Breast epithelium (tissue), 4 donors: ENCODE measurements around the gene CFAP100. TPM values are rescaled to one million over a fixed set of nuclear protein-coding genes. Genes with fewer than 3 reads are reported as not detected.
A peak's percentile ranks its signal among the peaks of the same experiment; 100 is the strongest.

Experiments used
- DNase-seq, 2 donors: peaks; one replicate each; pipeline ENCODE4 v3.0.0-alpha.2; 2019; ENCODE audit warnings: low spot score in 2 of 2
- H3K27ac ChIP-seq, 2 donors: fragments of 200-600 bp; sonication (generic) in 1 of 2; one replicate each; pipeline ENCODE4 v1.5.1; 2016 to 2019; ENCODE audit warnings: mild to moderate bottlenecking in 1 of 2
- H3K27me3 ChIP-seq, 2 donors: fragments of 200-600 bp; sonication (generic) in 1 of 2; one replicate each; pipeline versions ENCODE4 v1.5.1 to v1.6.0; 2017 to 2019; ENCODE audit warnings: control low read depth in 1 of 2, mild to moderate bottlenecking in 1 of 2
- H3K36me3 ChIP-seq: fragments of 200-600 bp; one replicate; pipeline ENCODE4 v1.5.1; 2019
- H3K4me1 ChIP-seq, 2 donors: fragments of 200-600 bp; sonication (generic); one replicate each; pipeline ENCODE4 v1.5.1; 2016 to 2019; ENCODE audit warnings: control low read depth in 1 of 2
- H3K4me3 ChIP-seq, 3 donors: fragments of 200-600 bp; sonication (generic); 1 replicate in 2 of 3; 2 replicates in 1 of 3; pipeline ENCODE4 v1.5.1; 2016 to 2019; ENCODE audit warnings: mild to moderate bottlenecking in 3 of 3, moderate library complexity in 2 of 3
- H3K9me3 ChIP-seq, 2 donors: fragments of 200-600 bp; sonication (generic) in 1 of 2; one replicate each; pipeline ENCODE4 v1.5.1; 2016 to 2019; ENCODE audit warnings: control low read depth in 1 of 2
- POLR2A ChIP-seq: fragments of 450-650 bp; IDR thresholded peaks from one replicate; pipeline ENCODE4 v1.6.1; 2016; ENCODE audit warnings: antibody characterized with exemption, mild to moderate bottlenecking, moderate library complexity
- POLR2AphosphoS5 ChIP-seq, 3 donors: sonication (generic); formaldehyde crosslinking; IDR thresholded peaks; one replicate each; pipeline ENCODE4 v1.6.1; 2017; ENCODE audit warnings: antibody characterized with exemption in 3 of 3
- intact Hi-C: fragments of 100-400 bp; cut with DNase I; formaldehyde crosslinking; loops from one replicate; pipeline ENCODE4 v1.15.1; 2023; ENCODE audit warnings: low total_unique reads
- total RNA-seq, 3 donors: library from RNA; depleted of rRNA; stranded (reverse); fragments of >200 nt; gene quantifications; one replicate each; pipeline ENCODE4 v1.1.0, GENCODE V29; 2016
- TF ChIP-seq, protein P1 (sequence below), 3 donors: fragments of 450-650 bp; IDR thresholded peaks; one replicate each; pipeline ENCODE4 v1.5.1; 2016 to 2017; ENCODE audit warnings: antibody characterized with exemption in 3 of 3, mild to moderate bottlenecking in 3 of 3, moderate library complexity in 3 of 3

The CFAP100 gene
- total RNA-seq, 3 donors from 2014 or later, result not detected

GRCh38 chr3:126432361-126433104 is 37.8 kb downstream of the CFAP100 start:
- TF ChIP-seq POLR2AphosphoS5 (IDR thresholded peaks at IDR 0.05), result no peak
- TF ChIP-seq POLR2A, result no peak
- TF ChIP-seq, protein P1, sequence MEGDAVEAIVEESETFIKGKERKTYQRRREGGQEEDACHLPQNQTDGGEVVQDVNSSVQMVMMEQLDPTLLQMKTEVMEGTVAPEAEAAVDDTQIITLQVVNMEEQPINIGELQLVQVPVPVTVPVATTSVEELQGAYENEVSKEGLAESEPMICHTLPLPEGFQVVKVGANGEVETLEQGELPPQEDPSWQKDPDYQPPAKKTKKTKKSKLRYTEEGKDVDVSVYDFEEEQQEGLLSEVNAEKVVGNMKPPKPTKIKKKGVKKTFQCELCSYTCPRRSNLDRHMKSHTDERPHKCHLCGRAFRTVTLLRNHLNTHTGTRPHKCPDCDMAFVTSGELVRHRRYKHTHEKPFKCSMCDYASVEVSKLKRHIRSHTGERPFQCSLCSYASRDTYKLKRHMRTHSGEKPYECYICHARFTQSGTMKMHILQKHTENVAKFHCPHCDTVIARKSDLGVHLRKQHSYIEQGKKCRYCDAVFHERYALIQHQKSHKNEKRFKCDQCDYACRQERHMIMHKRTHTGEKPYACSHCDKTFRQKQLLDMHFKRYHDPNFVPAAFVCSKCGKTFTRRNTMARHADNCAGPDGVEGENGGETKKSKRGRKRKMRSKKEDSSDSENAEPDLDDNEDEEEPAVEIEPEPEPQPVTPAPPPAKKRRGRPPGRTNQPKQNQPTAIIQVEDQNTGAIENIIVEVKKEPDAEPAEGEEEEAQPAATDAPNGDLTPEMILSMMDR (IDR thresholded peaks at IDR 0.05), result no peak
- Histone ChIP-seq H3K9me3 (peaks cover 9 to 18% of the 10 kb centered on the region in 2 donors), H3K36me3 (no peaks in the 10 kb centered on the region)

DNA sequence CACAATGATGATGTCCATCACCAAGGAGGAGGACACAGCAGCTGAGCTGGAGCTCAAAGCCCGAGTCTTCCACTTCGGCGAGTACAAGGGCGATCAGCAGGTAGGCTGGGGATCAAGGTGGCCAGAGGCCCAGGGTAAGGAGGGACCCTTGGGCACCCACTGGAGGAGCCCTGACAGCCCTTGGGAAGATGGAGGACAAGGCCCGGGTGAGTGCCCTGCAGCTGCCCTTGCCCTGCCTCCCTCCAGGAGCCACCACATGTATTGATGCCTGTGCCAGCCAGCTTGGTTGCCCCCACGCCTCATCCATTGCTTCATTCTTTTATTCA is 38.4 kb downstream of the CFAP100 start:
- Histone ChIP-seq H3K4me3 (no peak overlapping the region), H3K4me1 (no peaks in the 10 kb centered on the region), H3K9me3 (peaks cover 9 to 13% of the 10 kb centered on the region in 2 donors), H3K27ac (no peak overlapping the region), H3K36me3 (no peaks in the 10 kb centered on the region), H3K27me3 (no peaks in the 10 kb centered on the region)
- DNase-seq, result no peak
- TF ChIP-seq POLR2AphosphoS5 (IDR thresholded peaks at IDR 0.05) (no peak), POLR2A (no peak)
- intact Hi-C loops, result no loop called here

More at GRCh38 chr3:126432361-126433104, 37.8 kb downstream of the CFAP100 start:
- DNase-seq, result no peak
- H3K27ac ChIP-seq, result no peak overlapping the region
- H3K4me3 ChIP-seq, result no peak overlapping the region
- no peaks in the 10 kb centered on the region for H3K4me1 ChIP-seq
- no peaks in the 10 kb centered on the region for H3K27me3 ChIP-seq
- intact Hi-C loops, result no loop called here

- H3K36me3 ChIP-seq, result no peaks in the 10 kb centered on the region
- H3K4me1 ChIP-seq, result no peaks in the 10 kb centered on the region
- DNase-seq, result peak; percentile 22 to 45
- TF ChIP-seq POLR2AphosphoS5 (IDR thresholded peaks at IDR 0.05) (no peak), POLR2A (no peak)
- TF ChIP-seq, protein P1 (IDR thresholded peaks at IDR 0.05), result no peak
- intact Hi-C loops, result no loop called here
- H3K4me3 ChIP-seq, result no peak overlapping the region
- no peak overlapping the region for H3K27ac ChIP-seq
- no peaks in the 10 kb centered on the region for H3K27me3 ChIP-seq
- peaks cover 9 to 11% of the 10 kb centered on the region in 2 donors for H3K9me3 ChIP-seq
These were observed 39.0 kb downstream of the CFAP100 start for GRCh38 chr3:126433496-126434263.

- intact Hi-C loops, result no loop called here
- TF ChIP-seq POLR2AphosphoS5 (IDR thresholded peaks at IDR 0.05) (no peak), POLR2A (no peak)
- TF ChIP-seq, protein P1 (IDR thresholded peaks at IDR 0.05), result no peak
- H3K4me1 ChIP-seq, result no peaks in the 10 kb centered on the region
- no peaks in the 10 kb centered on the region for H3K36me3 ChIP-seq
- no peak overlapping the region for H3K27ac ChIP-seq
- no peaks in the 10 kb centered on the region for H3K27me3 ChIP-seq
- DNase-seq, result no peak
- H3K4me3 ChIP-seq, result no peak overlapping the region
- peaks cover 9 to 11% of the 10 kb centered on the region in 2 donors for H3K9me3 ChIP-seq
These were observed 39.5 kb downstream of the CFAP100 start for GRCh38 chr3:126434264-126434590.

DNA sequence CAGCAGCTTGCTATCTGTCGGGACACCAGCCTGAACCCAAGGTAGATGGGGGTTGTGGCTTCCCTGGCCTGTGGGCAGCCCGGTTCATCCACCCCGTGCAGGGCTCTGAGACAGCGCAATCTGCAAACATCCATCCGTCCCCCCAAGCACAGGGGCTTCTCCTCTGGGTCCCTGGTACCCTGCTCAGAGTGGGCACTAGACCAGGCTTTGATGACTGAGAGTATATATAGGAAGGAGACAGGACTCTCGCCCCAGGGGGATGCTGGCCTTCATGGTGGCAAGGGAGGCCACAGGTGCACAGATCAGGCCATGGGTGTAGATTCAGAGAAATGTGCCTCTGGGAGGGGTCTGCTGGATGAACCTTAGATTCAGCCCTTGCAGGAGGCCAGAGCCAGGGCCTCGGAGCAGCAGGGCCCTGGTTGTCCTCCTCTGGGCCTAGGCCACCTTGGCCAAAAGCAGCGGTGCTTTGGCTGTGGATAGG is 40.3 kb downstream of the CFAP100 start:
- H3K27ac ChIP-seq, result no peak overlapping the region
- H3K4me1 ChIP-seq, result no peaks in the 10 kb centered on the region
- DNase-seq, result no peak
- TF ChIP-seq POLR2AphosphoS5 (IDR thresholded peaks at IDR 0.05) (no peak), POLR2A (no peak)
- TF ChIP-seq, protein P1 (IDR thresholded peaks at IDR 0.05), result no peak
- peaks cover 9 to 11% of the 10 kb centered on the region in 2 donors for H3K9me3 ChIP-seq
- H3K4me3 ChIP-seq, result no peak overlapping the region
- intact Hi-C loops, result no loop called here
- no peaks in the 10 kb centered on the region for H3K27me3 ChIP-seq
- no peaks in the 10 kb centered on the region for H3K36me3 ChIP-seq
